ENCODE data around the gene GBX1.

The GBX1 gene

DNA sequence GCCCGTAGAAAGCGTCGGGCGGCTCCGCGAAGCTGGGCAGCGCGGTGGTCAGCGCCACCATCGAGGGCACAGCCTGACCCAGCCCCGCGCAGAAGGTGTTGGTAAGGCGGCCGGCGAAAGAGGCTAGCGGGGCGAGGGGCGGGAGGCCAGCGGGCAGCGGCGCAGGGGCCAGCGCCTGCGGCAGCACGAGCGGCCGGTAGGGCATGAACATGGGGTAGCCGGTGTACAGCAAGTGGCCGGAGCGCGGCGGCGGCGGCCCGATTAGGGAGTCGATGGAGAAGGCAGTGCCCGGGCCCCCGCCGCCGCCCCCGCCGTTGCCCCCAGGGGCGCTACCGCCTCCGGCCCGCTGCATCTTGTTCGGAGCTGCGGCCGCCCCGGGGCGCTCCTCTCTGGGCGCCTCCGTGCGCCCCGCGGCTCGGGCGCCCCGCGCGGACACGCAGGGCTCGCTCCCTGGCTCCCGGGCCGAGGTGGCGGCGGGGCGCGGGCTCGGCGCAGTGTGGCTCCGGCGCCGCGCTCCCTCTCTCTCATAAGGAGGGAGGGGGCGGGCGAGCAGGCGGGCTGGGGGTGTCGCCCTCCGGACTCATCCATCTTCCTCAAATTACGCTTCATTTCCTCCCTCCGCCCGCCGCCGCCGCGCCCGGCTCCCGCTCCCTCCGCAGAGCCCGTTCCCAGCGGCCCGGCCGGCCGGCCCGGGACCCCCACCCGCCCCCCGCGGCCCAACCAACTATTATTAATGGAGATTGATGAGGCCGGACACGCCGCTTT, at the start of gene GBX1:
Gene GBX1, minus strand, starts transcription at position 498 of the 765 bp plus-strand sequence. Its CDS starts 146 bp downstream, at position 352.
- DNase-seq (ENCODE audit: low read depth), result no peak

- no peak for DNase-seq (ENCODE audit: low read depth)
Observed at GRCh38 chr7:151215396-151215795, 47.9 kb upstream of the GBX1 start.

DNA sequence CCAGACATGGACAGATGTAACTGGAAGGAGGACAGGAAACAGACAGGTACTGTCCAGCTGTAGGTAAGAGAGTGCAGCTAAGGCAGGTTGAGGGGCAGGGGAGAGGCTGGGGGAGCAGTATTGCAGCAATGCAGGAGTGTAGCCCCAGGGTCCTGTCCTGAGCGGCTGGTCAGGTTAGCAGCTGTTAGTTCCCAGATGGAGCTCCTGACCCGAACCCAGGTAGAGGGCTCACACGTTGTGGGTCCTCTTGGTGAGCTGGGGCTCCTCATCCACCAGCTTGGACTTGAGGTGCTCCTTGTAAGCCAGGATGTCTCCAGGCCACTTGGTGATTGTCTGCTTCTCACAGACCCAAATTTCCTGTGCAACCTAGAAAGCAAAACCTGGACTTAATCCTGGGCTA, 46.3 kb upstream of the GBX1 start:
- DNase-seq (ENCODE audit: low read depth), result no peak

- DNase-seq (ENCODE audit: low read depth), result no peak
Observed at GRCh38 chr7:151212626-151213025, 45.1 kb upstream of the GBX1 start.

GRCh38 chr7:151211155-151211772, 43.8 kb upstream of the GBX1 start:
- DNase-seq (ENCODE audit: low read depth), result no peak

- no peak for DNase-seq (ENCODE audit: low read depth)
Observed at GRCh38 chr7:151210087-151210854, 42.8 kb upstream of the GBX1 start, which contains the start of gene H2BK1. TSS of gene H2BK1 (minus strand) at chr7:151210488. CDS start at chr7:151210318, 170 bp downstream.

GRCh38 chr7:151209588-151209987, 42.1 kb upstream of the GBX1 start:
- no peak for DNase-seq (ENCODE audit: low read depth)

DNA sequence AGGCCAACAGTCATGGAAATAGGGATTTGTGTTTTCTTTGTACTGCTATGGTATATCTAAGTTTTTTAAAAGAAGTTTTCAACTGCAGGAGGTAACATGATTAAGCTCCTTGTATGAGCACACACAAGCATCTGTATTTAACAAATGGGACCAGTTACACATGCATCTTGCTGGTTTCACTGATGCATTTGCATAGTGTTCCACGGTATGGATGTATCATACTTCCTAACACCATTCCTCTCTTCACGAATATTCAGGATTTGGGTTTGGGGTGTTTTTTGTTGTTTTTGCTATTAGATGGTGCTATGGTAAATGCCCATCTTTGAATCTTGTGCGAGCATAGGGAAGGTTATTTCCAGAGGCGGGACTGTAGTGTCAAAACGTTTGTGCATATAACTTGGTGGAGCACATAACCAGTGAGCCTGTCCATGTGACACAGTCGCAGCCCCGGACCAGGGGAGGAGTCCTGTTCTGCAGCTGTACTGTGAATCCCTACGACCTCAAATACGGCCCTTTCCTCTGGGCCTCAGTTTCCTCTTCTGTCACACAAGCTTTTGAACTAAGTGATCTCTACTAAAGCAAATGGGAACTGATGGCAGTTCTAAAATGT, 40.9 kb upstream of the GBX1 start:
- no peak for DNase-seq (ENCODE audit: low read depth)

- DNase-seq (ENCODE audit: low read depth), result no peak
Observed at GRCh38 chr7:151207804-151208203, 40.3 kb upstream of the GBX1 start.

GRCh38 chr7:151207315-151207714, 39.8 kb upstream of the GBX1 start:
- DNase-seq (ENCODE audit: low read depth), result no peak

DNA sequence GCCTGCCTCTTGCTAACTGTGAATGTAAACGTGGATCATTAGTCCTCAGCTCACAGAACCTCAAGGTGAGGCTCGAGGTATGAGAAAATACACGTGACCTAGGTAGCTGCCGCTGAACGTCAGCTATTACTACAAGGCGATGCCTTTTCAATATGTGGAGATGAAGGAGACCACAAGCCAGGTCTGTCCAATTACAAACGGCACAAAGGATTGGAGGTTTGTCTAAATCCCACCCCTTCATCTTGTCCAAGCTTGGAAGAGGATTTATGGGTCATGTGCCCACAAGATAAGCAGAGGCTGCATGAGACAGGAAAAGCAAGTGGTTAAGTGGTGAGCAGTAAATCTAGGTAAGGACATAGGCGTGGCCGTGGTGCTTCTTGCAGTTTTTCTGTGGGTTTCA, 39.4 kb upstream of the GBX1 start:
- DNase-seq (ENCODE audit: low read depth), result no peak

DNA sequence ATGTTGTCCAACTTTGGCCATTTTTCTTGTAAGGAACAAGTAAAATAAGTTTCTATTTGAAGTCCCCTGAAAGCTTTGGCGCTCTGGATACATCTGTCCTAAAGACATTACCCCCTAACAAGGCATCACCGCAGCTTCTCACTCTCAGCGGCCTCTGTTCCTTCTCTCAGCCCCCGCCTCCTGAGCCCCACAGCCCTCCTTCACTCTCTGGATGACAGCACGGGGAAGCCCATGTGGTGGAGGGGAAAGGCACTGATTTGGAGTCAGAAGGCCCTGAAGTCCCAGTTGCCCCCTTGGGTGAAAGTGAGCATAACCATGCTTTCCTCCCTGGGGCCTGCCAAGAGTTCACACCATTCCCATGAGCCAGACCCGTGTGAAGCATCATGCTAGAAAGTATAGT, 38.2 kb upstream of the GBX1 start:
- no peak for DNase-seq (ENCODE audit: low read depth)

- no peak for DNase-seq (ENCODE audit: low read depth)
Observed at GRCh38 chr7:151204383-151205032, 37.0 kb upstream of the GBX1 start.

GRCh38 chr7:151202836-151203235, 35.3 kb upstream of the GBX1 start:
- DNase-seq (ENCODE audit: low read depth), result no peak

- DNase-seq (ENCODE audit: low read depth), result no peak
Observed at GRCh38 chr7:151201751-151202150, 34.3 kb upstream of the GBX1 start.

DNA sequence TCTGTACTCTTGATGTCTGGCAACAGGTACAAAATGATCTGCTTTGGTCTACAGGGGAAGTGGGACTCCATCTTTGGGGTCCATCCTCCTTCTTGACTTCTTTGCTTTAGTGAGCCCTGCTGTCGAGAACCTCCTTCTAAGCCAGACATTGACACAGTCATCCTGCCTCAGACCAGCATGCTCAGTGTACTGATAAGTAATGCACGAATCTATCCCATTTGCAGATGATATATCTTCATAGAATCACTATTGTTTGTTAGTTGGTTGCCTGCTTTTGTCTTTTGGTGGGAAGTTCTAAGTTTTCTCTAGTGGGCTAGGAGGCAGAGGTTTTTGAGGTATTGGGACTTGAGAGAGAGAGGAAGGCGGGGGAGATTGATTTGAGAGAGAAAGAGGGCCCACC, 33.9 kb upstream of the GBX1 start:
- no peak for DNase-seq (ENCODE audit: low read depth)

DNA sequence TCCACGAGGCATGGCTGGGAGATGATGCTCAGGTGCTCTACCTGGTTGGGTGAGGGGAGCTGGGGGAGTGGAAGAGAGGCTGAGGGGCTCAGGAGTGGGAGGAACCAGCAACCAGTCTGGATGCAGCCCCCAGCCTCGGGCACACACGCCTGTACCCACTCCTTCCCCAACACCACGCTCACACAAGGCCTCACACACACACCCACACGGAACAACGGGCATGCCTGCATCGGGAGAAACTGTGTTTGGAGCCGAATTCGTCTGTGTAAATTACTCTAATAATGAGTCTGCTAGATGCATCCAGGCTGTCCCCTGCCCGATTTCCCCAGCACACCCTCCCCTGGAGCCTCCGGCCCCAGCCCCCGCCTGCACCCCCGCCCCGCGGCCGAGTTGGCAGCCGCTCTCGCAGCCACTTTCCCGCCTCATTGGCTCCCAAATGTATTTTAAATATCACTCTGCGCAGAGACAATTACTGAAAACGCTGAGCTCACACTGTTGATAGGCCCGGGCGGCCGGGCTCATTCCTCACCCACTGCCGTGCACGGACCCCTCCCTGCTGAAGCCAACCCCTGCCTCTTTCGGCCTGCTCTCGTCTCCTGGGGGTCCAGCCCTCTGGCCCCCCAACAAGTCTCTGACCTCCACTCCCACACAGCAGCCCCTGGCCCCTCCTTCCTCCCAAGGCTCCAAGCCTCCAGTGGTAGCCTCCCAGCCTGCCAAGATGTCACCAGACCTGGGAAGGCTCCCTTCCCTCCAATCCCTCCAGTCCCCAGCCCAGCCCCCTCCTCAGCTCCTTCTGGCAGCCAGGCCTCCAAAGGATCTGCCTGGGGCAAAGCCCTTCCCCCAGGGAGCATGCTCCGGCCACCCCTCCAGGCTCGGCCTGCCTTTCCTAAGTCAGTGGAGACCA, 31.7 kb upstream of the GBX1 start:
- DNase-seq (ENCODE audit: low read depth), result no peak

DNA sequence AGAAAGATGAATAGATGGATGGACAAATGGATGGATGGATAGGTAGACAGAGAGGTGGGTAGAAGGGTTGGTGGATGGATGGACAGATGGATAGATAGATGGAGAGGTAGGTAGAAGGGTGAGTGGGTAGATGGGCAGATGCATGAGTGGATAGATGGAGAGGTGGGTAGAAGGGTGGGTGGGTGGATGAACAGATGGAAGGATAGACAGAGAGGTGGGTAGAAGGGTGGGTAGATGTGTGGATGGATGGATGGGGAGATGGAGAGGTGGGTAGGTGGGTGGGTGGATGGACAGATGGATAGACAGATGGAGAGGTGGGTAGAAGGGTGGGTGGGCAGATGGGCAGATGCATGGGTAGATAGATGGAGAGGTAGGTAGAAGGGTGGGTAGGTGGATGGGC, 30.4 kb upstream of the GBX1 start:
- no peak for DNase-seq (ENCODE audit: low read depth)

DNA sequence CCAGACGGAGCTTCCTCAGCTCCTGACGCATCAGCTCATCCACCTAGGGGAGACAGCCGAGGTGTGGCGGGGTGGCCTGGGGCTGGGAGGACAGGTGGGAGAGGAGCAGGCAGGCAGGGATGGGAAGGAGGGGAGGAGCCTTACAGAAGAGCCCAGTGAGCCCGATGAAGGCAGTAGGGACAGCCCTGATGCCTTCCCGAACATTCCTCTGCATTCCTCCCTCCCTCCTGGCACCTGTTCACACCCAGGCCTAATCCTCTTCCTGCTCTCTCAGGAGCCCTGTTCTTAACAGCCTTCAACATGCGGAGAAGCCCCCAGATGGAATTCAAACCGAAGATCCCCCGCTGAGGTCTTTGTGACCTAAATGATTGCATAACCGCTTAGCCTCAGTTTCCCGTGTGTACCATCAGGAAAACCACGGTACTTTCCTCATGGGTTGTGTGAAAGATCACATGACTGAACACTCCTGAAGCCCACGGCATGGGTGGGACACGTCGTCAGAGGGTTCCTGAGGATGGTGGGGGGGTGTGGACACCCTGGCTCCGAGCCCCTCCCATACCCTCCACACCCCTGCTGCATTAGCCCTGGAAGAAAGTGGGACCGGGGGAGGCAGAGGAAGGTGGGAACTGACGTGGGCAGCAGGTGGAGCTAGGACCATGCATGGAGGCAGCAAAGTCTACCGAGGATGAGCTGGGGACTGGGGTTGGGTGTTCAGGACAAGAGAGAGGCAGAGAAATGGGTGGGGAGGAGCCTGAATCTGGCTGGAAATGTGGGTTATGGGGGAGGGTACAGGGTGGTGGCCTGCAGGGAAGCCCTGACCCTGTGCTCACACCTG, 28.3 kb upstream of the GBX1 start:
- no peak for DNase-seq (ENCODE audit: low read depth)

GRCh38 chr7:151194188-151194587, 26.7 kb upstream of the GBX1 start:
- DNase-seq (ENCODE audit: low read depth), result no peak
